SU-DHL-6 (cell line): Measurements from ENCODE around the gene E2F3.

Experiments used
- CTCF ChIP-seq: fragments of 200-600 bp; sonication (generic); IDR thresholded peaks from one replicate; pipeline ENCODE4 v1.5.1; 2017; ENCODE audit warnings: antibody characterized with exemption, mild to moderate bottlenecking, low read length, moderate library complexity; ENCODE audit not compliant: insufficient read depth, poor library complexity, severe bottlenecking
- EZH2phosphoT487 ChIP-seq: fragments of 200-600 bp; sonication (generic), shearing (Covaris generic); conservative IDR thresholded peaks from 2 replicates; pipeline ENCODE4 v1.6.1; 2018; ENCODE audit warnings: mild to moderate bottlenecking, antibody characterized with exemption, low read length, moderate library complexity, mixed read lengths

GRCh38 chr6:20511852-20512251, 110.2 kb downstream of the E2F3 start:
- TF ChIP-seq CTCF (no peak), EZH2phosphoT487 (no peak)
